ENCODE data around the gene PATE3. TPM values are rescaled to one million over a fixed set of nuclear protein-coding genes. Genes with fewer than 3 reads are reported as not detected.

Gene PATE3
- total RNA-seq, 1 donor from 2014 or later, result not detected

Other genes with a start within 250 kb of the PATE3 start
- 95.9 TPM for gene EI24, start 218.7 kb upstream of the PATE3 start, total RNA-seq
- 84.2 TPM for gene STT3A, start 195.3 kb upstream of the PATE3 start, total RNA-seq
- 17.5 TPM for gene CHEK1, start 163.0 kb upstream of the PATE3 start, total RNA-seq
- gene ACRV1, start 107.3 kb upstream of the PATE3 start, total RNA-seq, result 0.31 TPM
- gene PATE1, start 41.8 kb upstream of the PATE3 start, total RNA-seq, result not detected
- 1.6 TPM for gene PATE2, start 9.3 kb upstream of the PATE3 start, total RNA-seq
- not detected for gene PATE4, start 45.2 kb downstream of the PATE3 start, total RNA-seq
- 12.5 TPM for gene HYLS1, start 99.5 kb downstream of the PATE3 start, total RNA-seq
- gene PUS3, start 115.1 kb downstream of the PATE3 start, total RNA-seq, result 12.0 TPM
- 18.7 TPM for gene DDX25, start 116.4 kb downstream of the PATE3 start, total RNA-seq
- gene VSIG10L2, start 157.9 kb downstream of the PATE3 start, total RNA-seq, result not detected

All from occipital lobe (tissue), 1 donor.